ENCODE data around the gene TMEM178A. TPM values are rescaled to one million over a fixed set of nuclear protein-coding genes. Genes with fewer than 3 reads are reported as not detected.

TMEM178A gene
- polyA plus RNA-seq, 2 of the 4 experiments (the other 2 are of a cell fraction), result 0.13 to 0.87 TPM

- Histone ChIP-seq H3K4me1 (no peaks in the 10 kb centered on the region), H3K4me2 (no peak overlapping the region), H3K4me3 (no peak overlapping the region), H3K9me3 (no peaks in the 10 kb centered on the region), H3K27ac (no peak overlapping the region)
- no peak for TF ChIP-seq SREBF2 (IDR thresholded peaks at IDR 0.05)
- TF ChIP-seq CTCF (IDR thresholded peaks at IDR 0.05), result no peak
- no peak for TF ChIP-seq NR3C1 (IDR thresholded peaks at IDR 0.05)
- no peak for TF ChIP-seq HOXB13 (CRISPR knock-in tag; IDR thresholded peaks at IDR 0.05; ENCODE audit: low read depth)
- no peak for TF ChIP-seq HMGXB4 (CRISPR knock-in tag; IDR thresholded peaks at IDR 0.05; ENCODE audit: borderline replicate concordance)
- no peak for TF ChIP-seq NPAS2 (CRISPR knock-in tag; IDR thresholded peaks at IDR 0.05; ENCODE audit: borderline replicate concordance)
- TF ChIP-seq CHD4 (IDR thresholded peaks at IDR 0.05; ENCODE audit: borderline replicate concordance), result no peak
- no peak for TF ChIP-seq PHF8 (IDR thresholded peaks at IDR 0.05; ENCODE audit: borderline replicate concordance, low read depth)
- TF ChIP-seq BCL3 (IDR thresholded peaks at IDR 0.05), result no peak
- TF ChIP-seq TP53 (CRISPR knock-in tag; IDR thresholded peaks at IDR 0.05), result no peak
- no peak for TF ChIP-seq HOXA7 (CRISPR knock-in tag; IDR thresholded peaks at IDR 0.05)
- TF ChIP-seq MAFK (IDR thresholded peaks at IDR 0.05; ENCODE audit: partially characterized antibody), result no peak
- CTCF ChIA-PET, result interaction anchor here (2.7 to 2.8 kb wide), 2 partner anchors 15 to 17 kb away, joined by 14 to 15 read pairs; no protein-coding TSS in a partner anchor
- no peak for DNase-seq (ENCODE audit: low read depth in 1 of 2, low spot score in 1 of 2)
- no peak for FAIRE-seq
- 62% methylated on average over 5 of the region's 5 CpGs for WGBS (ENCODE audit: missing lambda C conversion rate)
- POLR2A ChIA-PET, result no interaction called here
- no peak for ATAC-seq
Observed at GRCh38 chr2:39712953-39713352, 47.2 kb downstream of the TMEM178A start.

GRCh38 chr2:39715095-39715494 lies 49.4 kb downstream of the TMEM178A start:
- no peak overlapping the region for H3K4me3 ChIP-seq
- CTCF ChIA-PET, result interaction anchor here (2.7 to 2.8 kb wide), 2 partner anchors 15 to 18 kb away, joined by 14 to 15 read pairs; no protein-coding TSS in a partner anchor
- POLR2A ChIA-PET, result no interaction called here
- no peak overlapping the region for H3K27ac ChIP-seq
- TF ChIP-seq ESRRA (IDR thresholded peaks at IDR 0.05; ENCODE audit: borderline replicate concordance, low read length) (no peak), MAFK (IDR thresholded peaks at IDR 0.05; ENCODE audit: partially characterized antibody) (no peak), RFX5 (IDR thresholded peaks at IDR 0.05) (no peak), HOXB13 (CRISPR knock-in tag; IDR thresholded peaks at IDR 0.05; ENCODE audit: low read depth) (no peak), SMC3 (IDR thresholded peaks at IDR 0.05) (no peak), BHLHE40 (IDR thresholded peaks at IDR 0.05; ENCODE audit: low read depth, low read length) (no peak), NPAS2 (CRISPR knock-in tag; IDR thresholded peaks at IDR 0.05; ENCODE audit: borderline replicate concordance) (no peak), CHD4 (IDR thresholded peaks at IDR 0.05; ENCODE audit: borderline replicate concordance) (no peak), ELK1 (IDR thresholded peaks at IDR 0.05; ENCODE audit: low read depth, low read length) (no peak), ZFP36 (IDR thresholded peaks at IDR 0.05; ENCODE audit: borderline replicate concordance, partially characterized antibody) (no peak)
- DNase-seq (ENCODE audit: low read depth in 1 of 2, low spot score in 1 of 2), result no peak
- no peaks in the 10 kb centered on the region for H3K4me1 ChIP-seq
- no peak for ATAC-seq
- H3K4me2 ChIP-seq, result no peak overlapping the region
- FAIRE-seq, result peak; percentile 74
- no peaks in the 10 kb centered on the region for H3K9me3 ChIP-seq
